Stimulated activated CD4-positive, alpha-beta T cell treated with anti-CD3 and anti-CD28 coated beads, Interleukin-4, amount 100 ng/mL, for 24 hours (primary cell): Measurements from ENCODE around the gene RUFY4.

Experiments used
- DNase-seq: peaks from one replicate; pipeline ENCODE4 v3.0.0-alpha.2; 2020

Gene RUFY4, protein sequence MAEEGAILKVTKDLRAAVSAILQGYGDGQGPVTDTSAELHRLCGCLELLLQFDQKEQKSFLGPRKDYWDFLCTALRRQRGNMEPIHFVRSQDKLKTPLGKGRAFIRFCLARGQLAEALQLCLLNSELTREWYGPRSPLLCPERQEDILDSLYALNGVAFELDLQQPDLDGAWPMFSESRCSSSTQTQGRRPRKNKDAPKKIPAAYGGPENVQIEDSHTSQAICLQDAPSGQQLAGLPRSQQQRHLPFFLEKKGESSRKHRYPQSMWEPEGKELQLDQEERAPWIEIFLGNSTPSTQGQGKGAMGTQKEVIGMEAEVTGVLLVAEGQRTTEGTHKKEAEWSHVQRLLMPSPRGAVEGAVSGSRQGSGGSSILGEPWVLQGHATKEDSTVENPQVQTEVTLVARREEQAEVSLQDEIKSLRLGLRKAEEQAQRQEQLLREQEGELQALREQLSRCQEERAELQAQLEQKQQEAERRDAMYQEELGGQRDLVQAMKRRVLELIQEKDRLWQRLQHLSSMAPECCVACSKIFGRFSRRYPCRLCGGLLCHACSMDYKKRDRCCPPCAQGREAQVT

DNA sequence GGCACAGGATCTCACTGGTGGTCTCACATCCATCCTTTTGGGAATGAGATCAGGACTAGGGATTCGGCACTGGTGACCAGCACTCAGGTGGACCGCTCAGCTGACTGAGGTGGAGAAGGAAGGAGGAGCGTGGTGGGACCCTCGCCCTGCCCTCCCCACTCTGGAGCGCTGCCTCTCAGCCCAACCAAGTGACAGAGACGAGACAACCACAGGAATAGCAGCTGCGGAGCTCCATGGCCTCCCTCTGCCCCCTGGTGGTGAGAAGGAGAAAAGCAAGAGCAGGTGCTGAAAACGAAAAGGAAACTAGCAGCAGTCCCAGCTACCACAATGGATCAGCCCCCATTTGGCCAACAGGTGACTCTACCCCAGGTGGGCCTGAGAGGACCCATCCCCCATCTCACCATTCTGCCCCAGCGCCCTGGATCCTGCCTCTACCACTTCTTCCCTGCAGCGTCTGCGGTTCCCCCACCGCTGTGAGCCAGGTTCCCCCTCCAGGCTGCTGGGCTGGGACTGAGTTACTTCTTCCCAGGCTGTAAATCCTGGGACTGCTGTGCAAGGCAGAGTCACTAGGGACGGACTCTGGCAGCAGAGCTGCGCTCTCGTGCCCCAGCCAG is at the start of gene RUFY4:
RUFY4 (plus strand) TSS at position 533 of the 614 bp plus-strand sequence. CDS start 1,353 bp downstream, outside the sequence.
- peak; percentile 64 for DNase-seq

DNA sequence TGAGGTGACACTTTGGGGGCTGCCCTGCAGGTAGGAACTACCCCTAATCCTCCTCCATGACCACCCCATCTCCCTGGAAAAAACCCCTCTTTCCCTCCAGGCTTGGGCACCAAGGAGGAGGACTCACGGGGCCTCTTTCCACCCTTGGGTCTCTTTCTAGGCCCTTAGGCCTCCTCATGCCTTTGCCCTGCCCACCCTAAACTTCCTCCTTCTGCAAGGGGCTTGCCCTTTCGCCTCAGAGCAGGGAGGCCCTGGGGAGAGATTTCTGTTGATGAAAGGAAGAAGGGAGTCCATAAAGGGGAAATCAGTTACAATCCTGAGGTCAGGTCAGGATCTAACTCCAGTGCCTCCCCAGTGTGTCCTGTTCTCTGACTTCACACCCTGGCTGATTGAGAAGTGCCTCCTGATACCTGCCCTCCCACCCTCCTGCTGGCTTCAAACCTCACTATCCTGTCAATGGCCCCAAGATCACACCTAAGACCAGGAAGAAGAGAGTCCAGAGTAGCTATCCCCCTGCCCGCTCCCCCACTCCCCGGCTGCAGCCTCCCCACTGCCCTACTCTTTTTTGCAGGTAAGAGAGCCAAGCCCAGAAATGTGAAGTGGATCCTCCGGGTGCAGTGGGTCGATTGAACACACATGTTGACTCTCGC is 49.5 kb upstream of the RUFY4 start:
- no peak for DNase-seq

DNA sequence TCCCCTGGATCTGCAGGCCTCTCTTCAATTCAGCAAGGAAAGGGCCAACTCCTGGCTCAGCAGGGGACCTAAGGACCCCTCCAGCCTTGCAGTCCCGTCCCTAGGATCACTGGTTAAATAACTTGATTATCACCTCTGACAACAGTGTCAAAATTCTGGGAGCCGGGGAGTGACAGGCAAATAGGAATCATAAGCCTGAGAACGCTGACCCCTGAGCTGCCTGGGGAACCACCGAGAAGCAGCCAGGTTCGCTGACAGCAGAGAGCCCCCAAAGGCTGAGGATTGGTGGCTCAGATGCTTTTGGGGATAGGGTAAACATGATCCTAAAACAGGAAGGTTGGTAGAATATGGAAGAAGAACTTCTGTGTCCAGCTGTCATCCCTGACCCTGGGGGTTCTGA is 48.8 kb upstream of the RUFY4 start:
- DNase-seq = no peak

DNA sequence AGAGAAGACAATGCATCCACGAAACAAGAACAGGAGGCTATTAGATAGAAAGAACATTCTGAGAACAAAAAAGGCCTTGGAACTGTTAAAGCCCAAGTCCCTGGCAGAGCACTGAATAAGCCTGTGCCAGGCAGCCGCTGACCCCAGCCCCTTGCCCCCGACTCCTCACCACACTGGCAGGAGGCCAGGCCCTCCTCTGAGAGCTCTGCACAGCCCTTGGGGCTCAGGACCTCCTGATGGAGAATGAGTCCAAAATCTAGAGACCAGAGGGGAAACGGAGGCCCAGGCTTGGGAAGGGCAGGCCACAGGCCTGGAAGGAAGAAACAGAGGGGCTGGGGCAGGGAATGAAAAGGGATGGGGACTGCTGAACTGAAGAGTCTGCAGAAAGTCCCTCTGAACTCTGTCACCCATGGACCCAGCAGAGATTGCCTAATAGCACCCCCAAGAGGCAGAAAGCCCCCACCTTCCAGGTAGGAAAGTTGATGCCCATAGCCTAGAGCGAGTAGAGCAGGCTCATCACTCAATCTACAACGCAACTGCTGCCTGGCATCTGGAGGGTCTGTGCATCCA is 48.0 kb upstream of the RUFY4 start:
- DNase-seq = no peak

DNA sequence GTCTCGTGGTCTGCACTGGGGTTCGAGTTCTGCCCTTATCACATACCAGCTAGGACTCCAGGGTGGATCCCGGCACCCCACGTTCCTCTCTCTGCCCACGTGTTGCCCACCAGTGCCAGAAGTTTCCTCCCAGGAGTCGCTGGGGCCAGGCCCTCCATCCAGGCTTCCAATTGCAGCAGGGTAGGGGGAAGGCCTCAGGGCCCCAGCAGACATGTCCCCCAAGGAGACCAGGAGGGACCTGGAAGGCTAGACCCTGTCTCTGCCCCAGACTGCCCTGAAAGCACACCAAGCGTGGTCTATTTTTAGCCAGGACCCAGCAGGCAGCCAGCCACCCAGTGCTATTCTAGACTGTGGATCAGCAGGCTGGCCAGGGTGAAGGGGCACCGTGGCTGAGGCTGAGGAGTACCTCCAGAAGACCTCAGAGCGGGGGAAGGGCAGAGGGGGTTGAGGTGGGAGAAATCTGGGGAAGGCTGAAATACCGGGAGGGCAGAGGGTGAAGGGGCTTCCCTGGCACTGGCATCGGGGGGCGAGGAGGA is 47.4 kb upstream of the RUFY4 start:
- no peak for DNase-seq

DNA sequence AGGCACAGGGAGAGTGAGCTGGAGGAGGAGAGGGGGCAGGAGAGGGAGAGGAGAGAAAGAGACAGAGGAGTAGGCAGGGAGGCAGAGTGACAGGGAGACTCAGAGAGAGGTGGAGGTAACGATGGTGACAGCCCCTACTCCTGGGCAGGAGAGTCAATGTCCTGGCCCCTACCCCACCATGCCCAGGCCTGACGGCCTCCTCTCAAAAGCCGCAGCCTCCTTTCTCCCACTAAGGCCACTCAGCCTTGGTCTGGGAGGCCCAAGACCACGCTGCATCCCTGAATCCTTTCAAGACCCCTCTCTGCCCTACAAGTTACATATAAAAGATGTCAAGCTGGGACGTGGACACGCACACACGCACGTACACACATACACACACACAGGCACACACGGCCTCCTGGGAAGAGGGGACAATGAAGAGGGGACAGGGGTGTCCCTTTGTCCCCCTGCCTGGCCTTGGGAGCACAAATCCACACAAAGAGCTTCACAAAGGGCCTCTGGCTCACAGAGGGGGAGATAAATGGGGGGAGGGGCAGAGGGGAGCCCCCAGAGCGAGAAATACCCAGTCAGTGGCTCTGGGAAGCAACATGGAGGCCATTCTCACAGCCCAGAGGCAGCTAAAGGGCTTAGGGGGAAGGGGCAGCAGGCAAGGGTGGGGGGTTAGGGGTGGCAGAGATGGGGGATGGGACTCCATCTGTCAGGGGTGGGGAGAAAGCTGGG is 46.8 kb upstream of the RUFY4 start:
- no peak for DNase-seq

DNA sequence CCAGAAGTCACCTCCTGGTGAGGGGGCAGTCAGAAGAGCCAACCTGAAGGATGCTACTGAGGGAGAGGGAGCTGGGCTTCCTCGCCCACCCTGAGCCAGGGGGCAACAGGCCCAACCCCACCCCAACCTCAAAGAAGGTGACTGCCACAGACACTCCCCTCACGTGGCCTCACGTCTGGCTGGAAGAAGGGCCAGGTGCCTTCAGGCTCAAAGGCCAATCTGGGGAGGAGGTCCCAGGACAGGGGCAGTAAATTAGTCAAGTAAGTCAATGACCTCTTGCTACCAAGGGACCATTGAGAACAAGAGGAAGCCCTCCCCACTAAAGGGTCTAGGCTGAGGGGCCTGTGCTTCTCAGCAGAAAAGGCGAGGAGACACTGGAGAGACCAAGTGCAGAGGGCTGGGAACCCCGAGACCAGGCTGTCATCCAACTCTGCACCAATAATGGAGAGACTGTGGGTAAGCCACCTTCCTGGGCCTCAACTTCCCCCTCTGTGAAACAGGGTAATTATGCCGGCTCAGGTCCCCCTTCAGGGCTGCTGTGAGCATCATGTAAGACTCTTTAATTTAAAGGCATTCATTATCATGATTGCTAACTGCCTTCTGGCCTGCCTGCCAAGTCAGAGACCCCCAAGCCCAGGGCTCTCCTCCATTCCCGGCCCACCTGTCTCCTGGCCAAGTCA is 46.1 kb upstream of the RUFY4 start:
- DNase-seq = no peak

DNA sequence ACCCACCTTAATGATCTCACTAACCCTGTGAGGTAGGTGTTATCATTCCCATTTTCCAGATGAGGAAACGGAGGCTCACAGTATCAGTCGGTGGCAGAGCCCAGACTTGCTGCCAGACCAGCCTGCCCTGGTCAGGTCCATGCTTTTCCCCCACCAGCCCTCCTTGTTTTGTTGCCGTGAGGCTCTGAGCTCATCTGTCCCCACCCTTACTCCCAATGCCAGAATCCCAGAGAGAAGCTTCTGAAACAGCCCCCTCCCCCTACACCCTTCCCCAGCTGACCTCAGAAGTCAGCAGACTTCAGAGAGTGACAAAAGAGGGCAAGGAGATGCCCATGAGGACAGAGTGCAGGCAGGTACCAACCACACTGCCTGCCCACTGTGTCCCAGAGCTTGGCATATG is 45.4 kb upstream of the RUFY4 start:
- DNase-seq = no peak

DNA sequence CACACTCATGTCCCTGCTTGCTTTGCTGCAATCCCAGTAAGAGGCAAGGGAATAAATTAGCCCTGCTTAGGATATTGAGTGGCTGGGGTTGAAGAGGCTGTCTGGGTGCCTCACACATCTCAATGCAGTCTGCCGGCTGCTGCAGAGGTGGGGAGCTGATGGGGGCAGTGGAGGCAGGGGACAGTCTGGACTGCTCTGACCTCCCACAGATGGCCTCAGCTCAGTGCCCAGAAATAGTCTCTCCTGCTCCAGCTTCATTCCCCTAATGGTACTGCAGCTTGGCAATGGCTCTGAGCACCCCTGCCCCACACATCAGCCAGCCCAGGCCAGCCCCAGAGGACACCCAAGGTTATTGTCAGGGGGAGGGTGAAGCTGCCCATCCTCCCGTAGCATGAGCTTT is 44.7 kb upstream of the RUFY4 start:
- DNase-seq = no peak

DNA sequence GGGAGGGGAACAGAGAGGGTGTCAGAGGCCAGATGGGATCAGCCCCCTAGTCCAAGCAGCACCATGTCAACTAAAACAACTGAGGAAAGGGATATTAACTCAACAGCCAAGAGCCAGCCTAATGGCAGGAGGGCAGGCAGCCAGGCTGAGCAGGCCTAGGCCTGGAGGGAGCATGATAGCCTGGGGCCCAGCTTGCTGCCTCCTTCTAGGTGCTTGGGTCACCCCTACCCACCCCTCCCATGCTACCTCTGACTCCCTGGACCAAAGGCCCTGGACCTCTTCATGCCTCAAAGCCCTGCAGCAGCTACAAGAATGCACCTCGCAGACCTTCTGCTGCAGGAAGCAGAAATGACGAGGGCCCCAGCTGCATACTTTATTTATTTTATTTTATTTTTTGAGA is 44.2 kb upstream of the RUFY4 start:
- DNase-seq = no peak

DNA sequence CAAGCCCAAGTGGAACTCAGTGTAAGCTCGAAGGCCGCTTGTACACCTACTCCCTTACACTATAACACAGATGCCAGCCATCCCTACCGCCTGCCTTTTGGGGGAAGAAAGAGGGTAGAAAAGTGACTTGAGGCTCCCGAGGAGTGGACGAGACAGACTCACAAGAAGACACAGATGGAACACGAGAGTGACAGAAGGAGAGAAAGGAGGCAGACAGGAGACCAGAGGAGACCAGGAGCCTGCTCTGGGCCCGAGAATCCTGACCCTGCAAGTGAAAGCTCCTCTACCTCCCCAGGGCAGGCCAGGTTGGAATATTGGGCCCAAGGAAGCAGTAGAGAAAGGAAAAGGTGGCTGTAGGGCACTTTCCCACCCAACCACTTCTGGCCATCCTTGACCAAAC is 42.8 kb upstream of the RUFY4 start:
- no peak for DNase-seq

DNA sequence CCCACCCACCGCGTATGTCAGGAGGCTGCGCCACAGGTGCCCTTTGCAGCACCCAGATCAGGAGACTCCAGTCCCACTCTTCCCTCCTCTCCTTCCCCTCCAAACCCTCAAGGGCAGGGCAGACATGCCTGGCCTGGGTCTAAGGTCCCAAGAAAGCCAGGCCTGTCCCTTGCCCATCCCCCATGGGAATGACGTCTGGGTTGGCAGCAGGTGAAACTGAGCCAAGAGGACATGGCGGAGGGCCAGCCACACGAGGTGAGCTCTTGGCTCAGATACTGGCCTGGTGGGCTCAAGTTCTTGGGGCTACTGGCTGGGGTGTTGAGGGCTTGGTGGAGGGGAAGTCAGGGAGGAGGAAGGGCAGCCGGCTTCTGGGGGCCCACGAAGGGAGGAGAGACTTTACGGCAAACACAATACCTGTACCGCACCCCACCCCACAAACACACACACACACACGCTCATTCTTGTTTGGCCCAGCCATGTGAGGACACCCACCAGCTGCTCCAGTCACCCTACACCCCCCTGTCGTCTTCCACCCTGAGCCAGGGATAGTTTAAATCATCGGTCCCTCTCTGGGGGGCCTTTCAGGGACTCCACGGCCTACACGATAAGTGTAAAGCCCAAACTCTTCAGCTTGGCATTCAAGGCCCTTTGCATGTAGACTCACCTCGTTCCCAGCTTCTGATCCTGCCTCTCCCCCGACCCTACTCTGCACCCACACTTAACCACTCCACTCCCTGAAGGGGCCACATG is 42.2 kb upstream of the RUFY4 start:
- no peak for DNase-seq

DNA sequence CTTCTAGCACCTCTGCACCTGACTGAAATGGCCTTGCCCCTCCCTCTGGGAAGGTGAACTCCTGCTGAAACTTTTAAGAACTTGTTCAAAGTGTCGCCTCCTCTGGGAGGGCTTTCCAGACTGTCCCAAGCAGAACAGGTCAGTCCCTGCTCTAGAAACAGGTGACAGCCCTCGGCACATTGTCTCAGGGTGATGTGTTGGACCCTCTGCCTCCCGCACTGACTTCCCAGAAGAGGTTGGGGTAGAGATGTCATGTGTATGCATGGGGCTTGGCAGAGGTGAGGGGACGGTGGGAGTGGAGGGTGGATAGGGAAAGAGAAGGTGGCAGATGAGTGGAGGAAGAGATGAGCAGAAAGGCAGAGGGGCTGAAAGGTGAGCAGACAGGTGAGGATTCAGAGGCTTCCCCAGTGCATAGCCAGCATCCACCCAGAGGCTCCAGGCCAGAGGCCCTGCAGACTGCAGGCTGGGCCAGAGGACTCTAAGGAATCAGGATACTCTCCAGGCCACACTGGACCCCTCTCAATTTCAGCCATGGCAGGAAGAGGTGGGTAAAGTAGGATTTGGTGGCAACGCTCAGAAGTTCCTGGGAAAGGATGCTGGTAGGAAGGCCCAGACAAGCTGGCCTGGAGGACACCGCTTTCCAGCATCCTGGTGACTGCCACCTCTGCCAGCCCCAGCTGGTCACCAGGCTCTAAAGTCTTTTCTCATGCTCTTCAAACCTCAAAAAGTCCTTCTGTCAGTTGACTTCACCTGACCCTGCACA is 41.4 kb upstream of the RUFY4 start:
- DNase-seq = no peak

DNA sequence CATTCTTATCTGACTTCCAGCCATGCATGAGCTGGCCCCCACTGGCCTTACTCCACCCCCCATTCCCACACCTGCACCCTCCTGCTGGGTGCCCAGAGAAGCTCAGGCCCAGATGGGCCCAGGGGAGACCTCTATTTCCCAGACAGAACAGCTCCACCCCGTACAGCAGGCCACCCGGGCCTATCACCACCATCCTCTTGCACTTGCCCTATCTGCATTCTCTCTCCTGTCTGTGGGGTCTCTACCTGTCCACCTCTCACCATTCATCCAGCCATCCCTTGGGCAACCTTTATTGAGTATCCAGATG is 40.9 kb upstream of the RUFY4 start:
- DNase-seq = no peak

DNA sequence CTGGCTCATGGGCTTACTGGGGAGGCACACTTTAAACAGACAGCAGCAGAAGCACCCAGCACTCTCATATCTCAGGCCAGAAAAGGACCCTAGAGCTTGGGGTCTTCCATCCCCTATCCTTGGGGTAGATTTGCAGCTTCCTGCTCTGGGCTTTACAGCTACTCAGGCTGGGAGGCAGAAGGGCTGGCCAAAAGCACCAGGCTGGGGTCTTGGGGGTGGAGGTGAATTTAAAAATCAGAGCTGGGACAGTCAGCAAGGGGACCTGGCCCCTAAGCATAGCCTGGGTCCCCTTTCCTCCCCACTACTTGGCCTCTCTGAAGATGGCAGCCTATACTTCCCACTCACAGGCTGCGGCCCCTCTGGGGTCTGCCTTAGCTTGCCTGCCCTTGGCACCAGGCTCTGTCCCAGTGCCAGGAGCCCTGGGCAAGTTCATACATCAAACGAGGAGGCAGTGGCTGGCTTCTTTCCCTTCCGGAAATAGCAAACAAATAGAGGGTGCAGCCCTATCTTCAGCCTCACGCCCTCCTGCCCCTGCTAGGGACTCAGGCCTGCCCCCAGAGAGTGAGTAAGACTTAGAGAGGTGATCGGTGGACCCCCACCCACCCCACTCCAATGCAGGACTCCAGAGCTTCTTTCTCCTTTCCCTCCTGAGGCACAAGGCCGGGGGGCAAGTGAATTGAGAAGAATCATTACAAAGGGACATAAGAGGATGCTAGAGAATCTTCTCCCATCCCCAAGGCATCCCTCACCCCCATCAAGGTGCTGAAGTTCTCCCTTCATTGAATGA is 40.3 kb upstream of the RUFY4 start:
- no peak for DNase-seq

DNA sequence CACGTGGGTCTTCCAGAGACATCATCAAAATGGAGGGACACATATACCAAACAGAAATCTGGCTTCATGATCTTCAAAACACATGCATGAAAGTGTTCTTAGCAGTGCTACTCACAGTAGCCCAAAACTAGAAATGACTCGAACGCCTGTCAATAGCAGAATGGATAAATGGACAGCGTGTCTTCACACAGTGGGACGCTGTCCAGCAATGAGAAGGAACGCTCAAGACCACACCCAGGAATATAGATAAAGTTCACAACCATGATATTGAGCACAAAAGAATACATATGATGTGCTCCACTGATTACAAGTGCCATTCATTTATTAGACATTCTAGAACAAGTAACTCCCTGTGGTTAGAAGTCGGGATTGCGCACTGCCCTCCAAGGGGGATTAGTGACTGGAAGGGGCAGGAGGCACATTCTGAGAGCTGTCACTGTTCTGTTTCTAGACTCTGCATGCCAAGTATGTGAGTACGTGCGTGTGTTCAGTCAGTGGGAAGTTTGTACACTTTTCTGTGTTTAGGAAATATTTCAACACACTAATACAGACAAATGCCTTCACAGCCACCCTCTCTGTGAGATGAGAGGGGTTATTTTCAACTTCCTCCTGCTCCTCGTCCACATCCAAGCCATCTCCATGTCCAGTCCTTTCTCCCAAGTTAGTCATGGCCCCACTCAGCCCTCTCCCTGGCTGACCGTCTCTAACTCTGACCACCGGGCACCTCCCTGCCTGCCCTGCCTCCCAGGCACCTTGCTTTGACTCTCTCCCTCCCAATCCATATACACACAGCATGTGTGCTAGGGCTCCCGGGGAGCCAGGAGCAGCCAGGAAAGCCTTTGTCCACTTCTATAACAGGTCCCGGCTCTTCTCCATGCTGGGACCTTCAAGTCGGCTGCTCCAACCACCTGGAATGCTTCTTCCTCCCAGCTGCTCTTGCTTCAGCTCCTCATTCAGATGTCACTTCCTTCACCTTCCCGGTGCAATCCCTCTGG is 39.4 kb upstream of the RUFY4 start:
- DNase-seq = no peak

DNA sequence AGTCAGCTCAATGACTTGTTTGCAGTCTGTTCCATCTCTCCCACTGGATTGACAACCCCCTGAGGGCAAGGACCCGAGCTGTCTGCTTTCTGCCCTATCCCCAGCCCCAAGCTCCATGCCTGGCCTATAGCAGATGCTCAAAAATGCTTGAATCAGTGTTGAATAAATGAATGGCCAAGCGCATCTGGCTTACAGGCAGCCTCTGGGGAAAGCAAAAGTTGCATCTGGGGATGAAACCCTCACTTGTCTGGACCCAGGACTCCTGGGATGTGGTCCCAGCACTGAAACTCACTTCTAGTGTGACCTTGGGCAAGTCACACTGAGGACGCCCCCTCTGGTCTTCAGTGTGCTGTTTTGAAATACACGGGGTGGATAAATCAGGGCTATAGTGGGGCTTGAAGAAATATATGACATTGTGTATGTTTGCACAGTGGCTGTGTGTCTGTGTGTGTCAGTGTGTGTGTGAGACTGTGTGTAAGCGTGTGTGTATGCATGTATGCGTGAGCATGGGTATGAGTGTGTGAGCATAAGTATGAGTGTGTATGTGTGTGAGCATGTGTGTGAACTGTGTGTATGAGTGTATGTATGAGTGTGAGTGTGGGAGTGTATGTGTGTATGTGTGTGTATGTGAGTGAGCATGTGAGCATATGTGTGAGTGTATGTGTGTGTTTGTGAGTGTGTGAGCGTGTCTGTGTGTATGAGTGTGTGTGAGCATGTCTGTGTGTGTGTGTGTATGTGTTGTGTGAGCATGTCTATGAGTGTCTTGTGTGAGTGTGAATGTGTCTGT is 38.5 kb upstream of the RUFY4 start:
- no peak for DNase-seq

DNA sequence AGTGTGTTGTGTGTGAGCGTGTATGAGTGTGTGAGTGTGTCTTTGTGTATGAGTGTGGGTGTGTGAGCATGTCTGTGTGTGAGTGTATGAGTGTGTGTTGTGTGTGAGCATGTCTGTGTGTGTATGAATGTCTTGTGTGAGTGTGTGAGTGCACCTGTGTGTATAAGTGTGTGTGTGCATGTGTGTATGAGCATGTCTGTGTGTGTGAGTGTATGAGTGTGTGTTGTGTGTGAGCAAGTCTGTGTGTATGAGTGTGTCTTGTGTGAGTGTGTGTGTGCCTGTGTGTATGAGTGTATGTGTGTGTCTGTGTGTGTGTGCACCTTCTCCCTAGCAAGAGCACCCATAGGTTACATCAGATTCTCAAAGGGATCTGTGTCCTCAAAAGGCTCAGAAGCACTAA is 37.8 kb upstream of the RUFY4 start:
- DNase-seq = no peak
